ENCODE measurements around the gene PBX4. TPM values are rescaled to one million over a fixed set of nuclear protein-coding genes. Genes with fewer than 3 reads are reported as not detected.

Gene PBX4
- total and polyA plus RNA-seq, 2 donors (not counting 3 experiments of a cell fraction or from before 2014, with no cell fraction given) = not detected

- dilution Hi-C loops (cut with MboI; ENCODE audit: extremely low pct_ligation_motif_present, low sequenced_read_pairs) = no loop called here
- H3K9me3 ChIP-seq (replicated peaks; ENCODE audit: control insufficient read depth, insufficient read depth, low read length) = no peaks in the 10 kb centered on the region
- POLR2A ChIA-PET = no interaction called here
- no peak overlapping the region for H3K27ac ChIP-seq (ENCODE audit: insufficient read depth, low read depth, low read length)
- no peak overlapping the region for H2AFZ ChIP-seq (ENCODE audit: low read depth, low read length)
- no peak overlapping the region for H3K4me3 ChIP-seq (replicated peaks in 1 of 3; ENCODE audit: insufficient read depth in 1 of 3, low read depth in 1 of 3, low read length in 3 of 3)
- no peaks in the 10 kb centered on the region for H3K4me1 ChIP-seq (ENCODE audit: control insufficient read depth, extremely low read depth, insufficient read depth, low read length)
- DNase-seq (ENCODE audit: low read depth, low spot score) (no peak), FAIRE-seq (no peak)
- TF ChIP-seq MAX (IDR thresholded peaks at IDR 0.05; ENCODE audit: insufficient read depth, insufficient read length) = no peak
- TF ChIP-seq CTCF (IDR thresholded peaks at IDR 0.05; ENCODE audit: extremely low read depth in 1 of 2, insufficient read depth in 1 of 2, low read depth in 1 of 2, low read length in 2 of 2) = no peak
- TF ChIP-seq GATA2 (IDR thresholded peaks at IDR 0.05; ENCODE audit: insufficient read depth, insufficient read length, low read depth, low read length) = no peak
- TF ChIP-seq POLR2AphosphoS5 (IDR thresholded peaks at IDR 0.05; ENCODE audit: insufficient read depth, low read depth, low read length) = no peak
- no peak overlapping the region for H3K4me2 ChIP-seq (ENCODE audit: insufficient read depth, low read length)
- no peaks in the 10 kb centered on the region for H3K9me1 ChIP-seq (replicated peaks; ENCODE audit: control insufficient read depth, extremely low read depth, insufficient read depth, low read length)
- H3K36me3 ChIP-seq (ENCODE audit: control insufficient read depth in 2 of 2, extremely low read depth in 1 of 2, insufficient read depth in 2 of 2, low read length in 2 of 2) = no peaks in the 10 kb centered on the region
- H3K79me2 ChIP-seq (ENCODE audit: control insufficient read depth, insufficient read depth, low read length) = no peaks in the 10 kb centered on the region
- intact Hi-C loops (cut with micrococcal nuclease) = no loop called here
- H3K9ac ChIP-seq (replicated peaks; ENCODE audit: extremely low read depth, insufficient read depth, low read length) = no peak overlapping the region
- no peaks in the 10 kb centered on the region for H4K20me1 ChIP-seq (replicated peaks; ENCODE audit: control insufficient read depth, extremely low read depth, insufficient read depth, low read length)
- CTCF ChIA-PET = no interaction called here
- no TSS peak for BruUV-seq (replicated peaks)
- H3K27me3 ChIP-seq (ENCODE audit: control insufficient read depth in 2 of 2, insufficient read depth in 2 of 2, low read length in 2 of 2) = no peaks in the 10 kb centered on the region
Measured at GRCh38 chr19:19594381-19594780, 24.1 kb downstream of the PBX4 start.

- no peaks in the 10 kb centered on the region for H3K27me3 ChIP-seq (ENCODE audit: control insufficient read depth in 2 of 2, insufficient read depth in 2 of 2, low read length in 2 of 2)
- no TSS peak for BruUV-seq (replicated peaks)
- POLR2A ChIA-PET = no interaction called here
- H3K4me3 ChIP-seq (replicated peaks in 1 of 3; ENCODE audit: insufficient read depth in 1 of 3, low read depth in 1 of 3, low read length in 3 of 3) = no peak overlapping the region
- no peak for DNase-seq (ENCODE audit: low read depth, low spot score)
- no peak for TF ChIP-seq GATA2 (IDR thresholded peaks at IDR 0.05; ENCODE audit: insufficient read depth, insufficient read length, low read depth, low read length)
- no peak for TF ChIP-seq POLR2AphosphoS5 (IDR thresholded peaks at IDR 0.05; ENCODE audit: insufficient read depth, low read depth, low read length)
- H3K79me2 ChIP-seq (ENCODE audit: control insufficient read depth, insufficient read depth, low read length) = no peaks in the 10 kb centered on the region
- dilution Hi-C loops (cut with MboI; ENCODE audit: extremely low pct_ligation_motif_present, low sequenced_read_pairs) (no loop called here), intact Hi-C loops (cut with micrococcal nuclease) (no loop called here)
- CTCF ChIA-PET = no interaction called here
- no peak overlapping the region for H2AFZ ChIP-seq (ENCODE audit: low read depth, low read length)
- no peaks in the 10 kb centered on the region for H4K20me1 ChIP-seq (replicated peaks; ENCODE audit: control insufficient read depth, extremely low read depth, insufficient read depth, low read length)
- FAIRE-seq = no peak
- no peaks in the 10 kb centered on the region for H3K9me3 ChIP-seq (replicated peaks; ENCODE audit: control insufficient read depth, insufficient read depth, low read length)
- H3K9ac ChIP-seq (replicated peaks; ENCODE audit: extremely low read depth, insufficient read depth, low read length) = no peak overlapping the region
- H3K9me1 ChIP-seq (replicated peaks; ENCODE audit: control insufficient read depth, extremely low read depth, insufficient read depth, low read length) = no peaks in the 10 kb centered on the region
- no peak overlapping the region for H3K4me2 ChIP-seq (ENCODE audit: insufficient read depth, low read length)
- H3K4me1 ChIP-seq (ENCODE audit: control insufficient read depth, extremely low read depth, insufficient read depth, low read length) = no peaks in the 10 kb centered on the region
- H3K27ac ChIP-seq (ENCODE audit: insufficient read depth, low read depth, low read length) = no peak overlapping the region
- no peaks in the 10 kb centered on the region for H3K36me3 ChIP-seq (ENCODE audit: control insufficient read depth in 2 of 2, extremely low read depth in 1 of 2, insufficient read depth in 2 of 2, low read length in 2 of 2)
Measured at GRCh38 chr19:19592690-19593089, 25.8 kb downstream of the PBX4 start.
